PC-9 (cell line): ENCODE results near the gene CUX1. TPM values are rescaled to one million over a fixed set of nuclear protein-coding genes. Genes with fewer than 3 reads are reported as not detected.

ENCODE experiments used
- BruUV-seq: library from RNA; stranded (reverse); fragments of 400-500 nt; replicated peaks from 2 replicates; lab custom pipeline; 2021; lab: Mats Ljungman, UMichigan
- CTCF ChIA-PET: fragments of 300-600 bp; sonication (Branson Sonifier 250); formaldehyde crosslinking; loops from one replicate; lab custom pipeline; 2022; ENCODE audit warnings: antibody characterized with exemption; lab: Charles Lee
- POLR2A ChIA-PET: fragments of 300-600 bp; sonication (Branson Sonifier 250); formaldehyde crosslinking; loops from one replicate; lab custom pipeline; 2022; ENCODE audit warnings: antibody characterized with exemption; ENCODE audit not compliant: unreplicated experiment; lab: Charles Lee
- DNase-seq, 2 experiments: peaks; one replicate each; pipeline versions ENCODE4 v3.0.0 to v3.0.0-alpha.2; 2015 to 2022; ENCODE audit warnings: mixed read lengths in 1 of 2
- H2AFZ ChIP-seq: fragments of 200-600 bp; sonication (generic); 2 replicates; pipeline ENCODE4 v1.8.1; 2017; ENCODE audit warnings: antibody characterized with exemption
- H3F3A ChIP-seq: fragments of 200-600 bp; sonication (generic); 2 replicates; pipeline ENCODE4 v1.8.1; 2017; ENCODE audit warnings: antibody characterized with exemption, mild to moderate bottlenecking, low read depth; ENCODE audit not compliant: insufficient read depth
- H3K27ac ChIP-seq: fragments of 200-600 bp; sonication (generic); 2 replicates; pipeline ENCODE4 v1.6.1; 2016; ENCODE audit warnings: mixed run types
- H3K27me3 ChIP-seq: fragments of 200-600 bp; sonication (generic); 2 replicates; pipeline ENCODE4 v1.6.1; 2016; ENCODE audit warnings: low read depth, mixed run types; ENCODE audit not compliant: insufficient read depth
- H3K36me3 ChIP-seq: fragments of 200-600 bp; sonication (generic); 2 replicates; pipeline ENCODE4 v1.6.1; 2016; ENCODE audit warnings: low read depth, mixed run types
- H3K4me1 ChIP-seq: fragments of 200-600 bp; sonication (generic); replicated peaks from 2 replicates; pipeline ENCODE4 v1.6.1; 2016; ENCODE audit warnings: mixed run types; ENCODE audit not compliant: insufficient read depth
- H3K4me2 ChIP-seq: fragments of 200-600 bp; sonication (generic); 2 replicates; pipeline ENCODE4 v1.6.1; 2017; ENCODE audit warnings: mixed run types
- H3K4me3 ChIP-seq: fragments of 200-600 bp; sonication (generic); 2 replicates; pipeline ENCODE4 v1.6.1; 2016; ENCODE audit warnings: mixed run types
- H3K79me2 ChIP-seq: fragments of 200-600 bp; sonication (generic); 2 replicates; pipeline ENCODE4 v1.6.1; 2017; ENCODE audit warnings: low read depth, mixed run types
- H3K9me2 ChIP-seq: fragments of 200-600 bp; sonication (generic); 2 replicates; pipeline ENCODE4 v1.8.1; 2017; ENCODE audit warnings: mild to moderate bottlenecking; ENCODE audit not compliant: insufficient read depth
- H3K9me3 ChIP-seq: fragments of 200-600 bp; sonication (generic); 2 replicates; pipeline ENCODE4 v1.8.1; 2016; ENCODE audit warnings: low read depth; ENCODE audit not compliant: insufficient read depth
- H4K20me1 ChIP-seq: fragments of 200-600 bp; sonication (generic); 2 replicates; pipeline ENCODE4 v1.8.1; 2017; ENCODE audit not compliant: insufficient read depth
- CTCF ChIP-seq: fragments of 200-600 bp; sonication (generic); conservative IDR thresholded peaks from 2 replicates; pipeline ENCODE4 v1.6.1; 2017; ENCODE audit warnings: mixed run types, antibody characterized with exemption, mild to moderate bottlenecking, moderate library complexity
- EZH2 ChIP-seq: fragments of 200-600 bp; sonication (generic); IDR thresholded peaks from 2 replicates; pipeline ENCODE4 v1.8.0; 2017; ENCODE audit warnings: antibody characterized with exemption, low read depth
- intact Hi-C: fragments of 100-400 bp; cut with micrococcal nuclease; formaldehyde crosslinking; loops from one replicate; pipeline ENCODE4 v1.10.0; 2022; ENCODE audit not compliant: unreplicated experiment
- total RNA-seq: library from RNA; stranded (reverse); gene quantifications from 2 replicates; pipeline ENCODE4 v1.2.3, GENCODE V29; 2021

The CUX1 gene
- total RNA-seq, 1 experiment from 2014 or later, result 83.3 TPM

DNA sequence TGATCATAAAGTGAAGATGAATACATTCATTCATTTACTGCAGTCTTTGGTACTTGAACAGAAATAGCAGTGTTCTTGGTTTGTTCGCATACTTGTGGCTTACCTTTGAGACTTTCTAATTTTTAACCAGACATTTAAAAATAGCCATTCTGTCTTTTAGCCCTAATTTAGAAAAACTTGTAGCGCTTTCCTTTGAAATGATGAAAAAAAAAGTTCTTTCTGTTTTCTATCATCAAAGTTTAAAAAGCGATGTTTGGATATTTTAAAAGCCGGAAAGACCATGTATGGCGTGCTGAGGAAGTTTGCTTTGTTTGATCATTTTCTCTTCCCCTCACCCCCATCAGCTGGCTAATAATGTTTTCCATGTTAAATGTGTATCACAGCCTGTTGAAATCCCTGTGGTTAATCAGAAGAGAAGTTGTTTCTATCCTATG lies 116.3 kb downstream of the CUX1 start:
- DNase-seq, result no peak
- BruUV-seq, result no TSS peak
- no peaks in the 10 kb centered on the region; the same call in 1 of the 2 replicates for H3F3A ChIP-seq
- ChIA-PET CTCF (no interaction called here), POLR2A (no interaction called here)
- H3K9me3 ChIP-seq, result no peaks in the 10 kb centered on the region
- no peak overlapping the region for H3K4me3 ChIP-seq
- TF ChIP-seq CTCF (no peak), EZH2 (no peak)
- H3K4me1 ChIP-seq, result no peaks in the 10 kb centered on the region
- H4K20me1 ChIP-seq, result peaks cover 3% of the 10 kb centered on the region
- no peak overlapping the region for H3K27ac ChIP-seq
- H3K79me2 ChIP-seq, result peaks cover 5% of the 10 kb centered on the region; the same call in 1 of the 2 replicates
- H3K27me3 ChIP-seq, result no peaks in the 10 kb centered on the region
- H2AFZ ChIP-seq, result no peak overlapping the region
- intact Hi-C loops, result no loop called here
- H3K9me2 ChIP-seq, result no peaks in the 10 kb centered on the region
- H3K36me3 ChIP-seq, result no peaks in the 10 kb centered on the region
- no peak overlapping the region for H3K4me2 ChIP-seq

GRCh38 chr7:101934618-101935017 lies 117.2 kb downstream of the CUX1 start:
- H4K20me1 ChIP-seq, result peaks cover 3% of the 10 kb centered on the region
- H2AFZ ChIP-seq, result no peak overlapping the region
- CTCF ChIA-PET, result no interaction called here
- H3K9me3 ChIP-seq, result no peaks in the 10 kb centered on the region
- no peak for DNase-seq
- H3K27me3 ChIP-seq, result no peaks in the 10 kb centered on the region
- H3K36me3 ChIP-seq, result no peaks in the 10 kb centered on the region
- no TSS peak for BruUV-seq
- H3K27ac ChIP-seq, result no peak overlapping the region
- H3F3A ChIP-seq, result no peaks in the 10 kb centered on the region; the same call in 1 of the 2 replicates
- POLR2A ChIA-PET, result no interaction called here
- TF ChIP-seq EZH2, result no peak
- no peak for TF ChIP-seq CTCF
- H3K4me1 ChIP-seq, result no peaks in the 10 kb centered on the region
- no peaks in the 10 kb centered on the region for H3K9me2 ChIP-seq
- H3K79me2 ChIP-seq, result peaks cover 5% of the 10 kb centered on the region; the same call in 1 of the 2 replicates
- no peak overlapping the region for H3K4me2 ChIP-seq
- intact Hi-C loops, result no loop called here
- H3K4me3 ChIP-seq, result no peak overlapping the region

DNA sequence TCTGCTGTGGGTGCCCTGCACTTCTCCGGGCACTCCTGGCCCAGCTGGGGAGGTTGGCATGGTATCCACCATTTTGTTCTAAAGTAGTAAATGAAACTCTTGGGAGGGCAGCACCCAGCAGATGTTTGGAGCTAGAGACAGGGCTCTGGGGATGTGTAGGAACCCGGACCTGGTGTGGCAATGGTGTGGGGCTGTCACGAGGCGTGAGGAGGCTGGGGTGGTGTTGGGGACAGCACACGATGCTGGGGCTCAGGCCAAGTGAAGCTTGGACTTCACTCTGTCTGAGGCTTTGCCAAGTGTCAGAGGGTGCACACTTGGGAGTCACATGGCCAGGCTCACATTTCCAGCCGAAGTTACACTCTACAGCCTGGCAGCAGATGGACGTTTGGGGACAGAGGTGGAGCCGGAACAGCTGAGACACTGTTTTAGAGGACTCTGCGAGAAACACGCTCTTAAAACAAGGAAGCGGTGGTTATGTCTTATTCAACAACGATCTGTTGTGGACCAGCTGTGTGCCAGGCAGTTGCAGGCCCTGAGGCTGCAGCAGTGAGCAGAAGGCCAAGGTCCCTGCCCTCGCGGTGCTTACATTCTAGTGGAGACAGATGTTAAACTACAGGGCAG lies 118.2 kb downstream of the CUX1 start:
- no peak overlapping the region for H2AFZ ChIP-seq
- H4K20me1 ChIP-seq, result no peaks in the 10 kb centered on the region; the same call in 1 of the 2 replicates
- no peak for DNase-seq
- no peaks in the 10 kb centered on the region for H3K9me2 ChIP-seq
- H3K27ac ChIP-seq, result no peak overlapping the region
- no peaks in the 10 kb centered on the region for H3K9me3 ChIP-seq
- H3K4me1 ChIP-seq, result peaks cover 4% of the 10 kb centered on the region; the same call in 1 of the 2 replicates
- ChIA-PET CTCF (no interaction called here), POLR2A (no interaction called here)
- H3K4me2 ChIP-seq, result no peak overlapping the region
- no peaks in the 10 kb centered on the region for H3K27me3 ChIP-seq
- no peaks in the 10 kb centered on the region for H3K36me3 ChIP-seq
- H3K79me2 ChIP-seq, result peaks cover 5% of the 10 kb centered on the region; the same call in 1 of the 2 replicates
- H3F3A ChIP-seq, result no peaks in the 10 kb centered on the region; the same call in 1 of the 2 replicates
- intact Hi-C loops, result no loop called here
- TF ChIP-seq EZH2, result no peak
- TF ChIP-seq CTCF, result no peak
- no TSS peak for BruUV-seq
- H3K4me3 ChIP-seq, result no peak overlapping the region
